Fibroblast of mammary gland (primary cell): ENCODE results near the gene PRKAG3.

ENCODE experiments used
- DNase-seq: peaks from one replicate; pipeline ENCODE4 v3.0.0-alpha.2; 2010; ENCODE audit warnings: low read depth
- H3K4me3 ChIP-seq: 2 replicates; pipeline ENCODE4 v1.5.1; 2011; ENCODE audit warnings: low read depth, mild to moderate bottlenecking, low read length, moderate library complexity; ENCODE audit not compliant: control insufficient read depth
- CTCF ChIP-seq: conservative IDR thresholded peaks from 2 replicates; pipeline ENCODE4 v1.5.1; 2011; ENCODE audit warnings: low read depth, low read length, inconsistent platforms; ENCODE audit not compliant: control insufficient read depth, insufficient read depth

PRKAG3 gene

GRCh38 chr2:218871345-218872302 lies 40.0 kb upstream of the PRKAG3 start:
- no peak for TF ChIP-seq CTCF
- H3K4me3 ChIP-seq, result no peak overlapping the region
- no peak for DNase-seq

DNA sequence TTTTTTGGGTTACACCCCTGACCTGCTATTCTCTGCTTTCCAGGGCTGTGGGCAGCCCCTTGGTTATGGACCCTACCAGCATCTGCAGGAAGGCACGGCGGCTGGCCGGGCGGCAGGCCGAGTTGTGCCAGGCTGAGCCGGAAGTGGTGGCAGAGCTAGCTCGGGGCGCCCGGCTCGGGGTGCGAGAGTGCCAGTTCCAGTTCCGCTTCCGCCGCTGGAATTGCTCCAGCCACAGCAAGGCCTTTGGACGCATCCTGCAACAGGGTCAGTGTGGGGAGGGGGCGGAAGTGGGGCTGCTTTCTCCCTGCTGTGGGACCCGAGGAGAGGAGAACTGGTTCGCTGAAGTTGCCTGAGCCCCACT lies 39.4 kb upstream of the PRKAG3 start:
- no peak overlapping the region for H3K4me3 ChIP-seq
- no peak for DNase-seq
- TF ChIP-seq CTCF, result no peak

- no peak for TF ChIP-seq CTCF
- H3K4me3 ChIP-seq, result no peak overlapping the region
- DNase-seq, result no peak
Measured at GRCh38 chr2:218869064-218869463, 37.5 kb upstream of the PRKAG3 start.

DNA sequence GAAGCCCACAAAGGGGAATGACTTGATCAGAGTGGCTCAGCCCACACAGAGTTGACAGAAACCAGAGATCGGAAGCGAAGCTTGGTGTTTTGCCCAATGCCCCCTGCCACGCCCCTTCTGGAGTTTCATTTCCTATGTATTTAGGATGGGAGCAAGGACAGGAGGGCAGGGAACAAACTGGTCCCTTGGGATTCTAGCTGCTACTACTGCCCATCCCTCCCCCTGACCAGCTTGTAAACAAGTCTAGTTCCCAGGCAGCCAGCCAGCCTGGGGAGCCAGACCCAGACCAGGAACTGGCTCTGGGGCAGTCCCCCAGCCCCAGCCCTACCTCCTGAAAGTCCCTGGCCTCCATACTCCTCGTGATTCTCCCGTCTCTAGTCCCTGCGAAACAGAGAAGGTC lies 36.3 kb upstream of the PRKAG3 start:
- no peak for DNase-seq
- H3K4me3 ChIP-seq, result no peak overlapping the region
- TF ChIP-seq CTCF, result no peak

DNA sequence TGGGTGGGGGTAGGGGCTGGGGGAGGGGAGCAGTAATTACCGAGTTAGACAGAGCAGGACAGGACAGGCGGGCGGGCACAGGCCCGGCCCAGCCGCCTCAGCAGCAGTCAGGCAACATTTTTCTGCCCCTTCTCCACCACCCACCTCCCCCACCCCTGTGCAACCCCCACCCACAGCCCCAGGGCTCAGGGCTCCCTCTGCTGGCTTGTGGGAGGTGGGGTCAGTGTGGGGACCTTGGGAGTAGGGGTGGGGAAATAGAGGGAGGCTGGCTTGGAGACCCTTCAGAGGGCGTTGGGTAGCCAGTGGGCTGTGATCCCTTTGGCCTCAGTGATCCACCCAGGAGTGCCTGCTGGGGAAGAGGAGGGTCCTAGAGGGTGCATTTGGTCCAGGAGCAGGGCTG lies 34.4 kb upstream of the PRKAG3 start:
- TF ChIP-seq CTCF, result no peak
- H3K4me3 ChIP-seq, result no peak overlapping the region
- DNase-seq, result no peak

GRCh38 chr2:218865396-218865795 lies 33.8 kb upstream of the PRKAG3 start:
- no peak for TF ChIP-seq CTCF
- DNase-seq, result no peak
- H3K4me3 ChIP-seq, result no peak overlapping the region
